Right lobe of liver (tissue), 4 donors: ENCODE results near the gene ALG12.

Experiments used
- POLR2A ChIP-seq: fragments of 450-650 bp; IDR thresholded peaks from one replicate; pipeline ENCODE4 v1.6.1; 2017; ENCODE audit warnings: antibody characterized with exemption, mild to moderate bottlenecking
- TF ChIP-seq, protein P1 (sequence below), 4 donors: fragments of 200-600 bp in 3 of 4; fragments of 450-650 bp in 1 of 4; IDR thresholded peaks; one replicate each; pipeline versions ENCODE4 v1.5.1 to v1.8.0; 2016 to 2022; ENCODE audit warnings: antibody characterized with exemption in 4 of 4, mild to moderate bottlenecking in 2 of 4
- donor health status: DM: no; HTN: no; CAD: no.
- donor health status: DM: no; HTN: no; CAD: no.
- donor health status: DM: no; HTN: yes; CAD: no.

DNA sequence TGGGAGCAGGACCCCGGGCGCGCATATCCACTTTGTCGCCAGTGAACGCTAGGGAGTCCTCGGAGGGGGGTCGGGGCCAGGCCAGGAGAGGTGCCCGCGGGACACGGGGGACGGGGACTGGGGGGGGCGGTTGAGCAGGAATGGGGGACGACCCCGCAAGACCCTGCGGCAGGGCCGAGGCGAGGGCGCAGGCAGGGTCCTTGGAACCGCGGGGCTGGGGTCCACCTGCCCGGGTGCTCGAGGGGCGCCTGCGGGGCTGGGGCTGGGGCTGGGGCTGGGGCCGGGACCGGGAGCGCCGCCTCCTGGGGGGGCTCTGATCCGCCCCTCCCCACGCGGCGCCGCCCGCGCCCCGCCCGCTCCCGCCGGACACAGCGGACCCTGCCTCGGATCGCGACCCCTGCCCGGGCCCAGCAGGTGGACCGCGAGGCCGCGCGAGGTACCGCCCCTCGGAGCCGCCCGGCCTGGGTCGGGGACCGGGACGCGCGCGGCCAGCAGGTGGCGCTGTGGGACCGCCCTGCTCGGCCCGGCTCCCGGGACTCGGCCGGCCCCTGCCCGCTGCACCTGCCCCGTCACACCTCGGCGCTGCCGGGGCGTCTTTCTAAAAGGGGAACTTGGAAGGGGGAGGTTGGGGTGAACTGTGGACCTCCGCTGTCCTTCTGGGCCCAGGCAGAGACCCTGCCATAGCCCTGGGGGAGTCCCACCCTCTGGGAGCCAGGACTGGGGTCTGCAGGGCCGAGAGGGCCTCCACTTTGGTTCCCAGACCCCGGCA is 11.2 kb upstream of the ALG12 start:
- TF ChIP-seq, protein P1, sequence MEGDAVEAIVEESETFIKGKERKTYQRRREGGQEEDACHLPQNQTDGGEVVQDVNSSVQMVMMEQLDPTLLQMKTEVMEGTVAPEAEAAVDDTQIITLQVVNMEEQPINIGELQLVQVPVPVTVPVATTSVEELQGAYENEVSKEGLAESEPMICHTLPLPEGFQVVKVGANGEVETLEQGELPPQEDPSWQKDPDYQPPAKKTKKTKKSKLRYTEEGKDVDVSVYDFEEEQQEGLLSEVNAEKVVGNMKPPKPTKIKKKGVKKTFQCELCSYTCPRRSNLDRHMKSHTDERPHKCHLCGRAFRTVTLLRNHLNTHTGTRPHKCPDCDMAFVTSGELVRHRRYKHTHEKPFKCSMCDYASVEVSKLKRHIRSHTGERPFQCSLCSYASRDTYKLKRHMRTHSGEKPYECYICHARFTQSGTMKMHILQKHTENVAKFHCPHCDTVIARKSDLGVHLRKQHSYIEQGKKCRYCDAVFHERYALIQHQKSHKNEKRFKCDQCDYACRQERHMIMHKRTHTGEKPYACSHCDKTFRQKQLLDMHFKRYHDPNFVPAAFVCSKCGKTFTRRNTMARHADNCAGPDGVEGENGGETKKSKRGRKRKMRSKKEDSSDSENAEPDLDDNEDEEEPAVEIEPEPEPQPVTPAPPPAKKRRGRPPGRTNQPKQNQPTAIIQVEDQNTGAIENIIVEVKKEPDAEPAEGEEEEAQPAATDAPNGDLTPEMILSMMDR (IDR thresholded peaks at IDR 0.05): peak; percentile 80 to 99 (median 90)
- TF ChIP-seq POLR2A: no peak
